Skeletal muscle tissue (tissue), 4 donors: Measurements from ENCODE around the gene ATP6V0C. TPM values are rescaled to one million over a fixed set of nuclear protein-coding genes. Genes with fewer than 3 reads are reported as not detected.

ENCODE experiments used
- H3K27ac ChIP-seq: one replicate; pipeline ENCODE4 v1.7.0; 2013; ENCODE audit warnings: mild to moderate bottlenecking, low read depth, low read length, inconsistent platforms
- H3K27me3 ChIP-seq, 3 donors: one replicate each; pipeline ENCODE4 v1.7.0; 2013; ENCODE audit warnings: low read length in 3 of 3; ENCODE audit not compliant: control insufficient read depth in 3 of 3, insufficient read depth in 3 of 3
- H3K36me3 ChIP-seq, 3 donors: one replicate each; pipeline ENCODE4 v1.7.0; 2013; ENCODE audit warnings: low read length in 3 of 3; ENCODE audit not compliant: control insufficient read depth in 3 of 3, insufficient read depth in 3 of 3
- H3K4me1 ChIP-seq, 3 donors: one replicate each; pipeline ENCODE4 v1.7.0; 2013; ENCODE audit warnings: low read length in 3 of 3, mild to moderate bottlenecking in 3 of 3; ENCODE audit not compliant: control insufficient read depth in 3 of 3, insufficient read depth in 3 of 3
- H3K4me3 ChIP-seq, 3 donors: one replicate each; pipeline ENCODE4 v1.7.0; 2013; ENCODE audit warnings: low read length in 3 of 3
- H3K9ac ChIP-seq, 3 donors: one replicate each; pipeline ENCODE4 v1.7.0; 2013; ENCODE audit warnings: low read length in 3 of 3, mild to moderate bottlenecking in 3 of 3, moderate library complexity in 2 of 3, low read depth in 1 of 3
- H3K9me3 ChIP-seq, 3 donors: one replicate each; pipeline ENCODE4 v1.7.0; 2013; ENCODE audit warnings: low read length in 3 of 3; ENCODE audit not compliant: control insufficient read depth in 3 of 3
- total RNA-seq: library from RNA; depleted of rRNA; stranded (reverse); fragments of >200 nt; gene quantifications from one replicate; pipeline ENCODE4 v1.2.3, GENCODE V29; 2014
- donor health status: Osteomylitis.

ATP6V0C gene
- total RNA-seq, 1 donor from 2014 or later: 12.0 TPM

- Histone ChIP-seq H3K36me3 (peaks cover 2 to 10% (median 10%) of the 10 kb centered on the region in 3 donors), H3K27ac (peak overlapping the region; percentile 98), H3K9me3 (no peaks in the 10 kb centered on the region), H3K4me1 (peaks cover 63 to 68% (median 65%) of the 10 kb centered on the region in 3 donors), H3K9ac (peak overlapping the region; percentile 42 to 74 (median 72)), H3K4me3 (no peak overlapping the region), H3K27me3 (no peaks in the 10 kb centered on the region)
These were observed 4.3 kb downstream of the ATP6V0C start for GRCh38 chr16:2517954-2518605.

- Histone ChIP-seq H3K27me3 (no peaks in the 10 kb centered on the region), H3K9ac (peak overlapping the region; percentile 62 to 74 (median 72)), H3K4me3 (peak overlapping the region in 2 of 3 donors; percentile 29 to 51), H3K9me3 (no peaks in the 10 kb centered on the region), H3K4me1 (peaks cover 61 to 72% (median 62%) of the 10 kb centered on the region in 3 donors), H3K36me3 (peaks cover 10 to 20% (median 16%) of the 10 kb centered on the region in 3 donors), H3K27ac (peak overlapping the region; percentile 98)
These were observed 5.3 kb downstream of the ATP6V0C start for GRCh38 chr16:2518823-2519710.

GRCh38 chr16:2519711-2520080 is 5.9 kb downstream of the ATP6V0C start:
- no peaks in the 10 kb centered on the region for H3K9me3 ChIP-seq
- H3K36me3 ChIP-seq: peaks cover 15 to 25% (median 19%) of the 10 kb centered on the region in 3 donors
- no peaks in the 10 kb centered on the region for H3K27me3 ChIP-seq
- H3K4me3 ChIP-seq: peak overlapping the region; percentile 52 to 70 (median 58)
- H3K9ac ChIP-seq: peak overlapping the region; percentile 40 to 74 (median 62)
- peak overlapping the region; percentile 98 for H3K27ac ChIP-seq
- H3K4me1 ChIP-seq: peaks cover 59 to 71% (median 61%) of the 10 kb centered on the region in 3 donors

GRCh38 chr16:2520097-2520783 is 6.5 kb downstream of the ATP6V0C start, which contains the start of gene AMDHD2:
Gene AMDHD2 (plus strand): TSS chr16:2520371. CDS start chr16:2520459, 88 bp downstream.
- Histone ChIP-seq H3K9ac (peak within 1 kb of the TSS; percentile 76 to 83 (median 78)), H3K9me3 (no peaks in the 10 kb centered on the region), H3K36me3 (peaks cover 16 to 26% (median 19%) of the 10 kb centered on the region in 3 donors), H3K4me1 (peaks cover 54 to 66% (median 55%) of the 10 kb centered on the region in 3 donors), H3K4me3 (peak within 1 kb of the TSS; percentile 72 to 76 (median 73)), H3K27me3 (no peaks in the 10 kb centered on the region), H3K27ac (peak within 1 kb of the TSS; percentile 98)

GRCh38 chr16:2520784-2521531 is 7.2 kb downstream of the ATP6V0C start:
- Histone ChIP-seq H3K36me3 (peaks cover 17 to 26% (median 21%) of the 10 kb centered on the region in 3 donors), H3K9me3 (no peaks in the 10 kb centered on the region), H3K27ac (peak overlapping the region; percentile 47), H3K27me3 (no peaks in the 10 kb centered on the region), H3K4me1 (peaks cover 47 to 58% (median 48%) of the 10 kb centered on the region in 3 donors), H3K4me3 (peak overlapping the region; percentile 72 to 76 (median 73)), H3K9ac (peak overlapping the region; percentile 76 to 83 (median 78))

GRCh38 chr16:2523801-2524231 is 10.1 kb downstream of the ATP6V0C start:
- Histone ChIP-seq H3K9ac (no peak overlapping the region), H3K9me3 (no peaks in the 10 kb centered on the region), H3K4me1 (peaks cover 18 to 30% (median 20%) of the 10 kb centered on the region in 3 donors), H3K27ac (no peak overlapping the region), H3K27me3 (no peaks in the 10 kb centered on the region), H3K36me3 (peaks cover 31 to 32% (median 32%) of the 10 kb centered on the region in 3 donors), H3K4me3 (no peak overlapping the region)

GRCh38 chr16:2524339-2524938 is 10.7 kb downstream of the ATP6V0C start:
- Histone ChIP-seq H3K4me3 (no peak overlapping the region), H3K27me3 (no peaks in the 10 kb centered on the region), H3K9me3 (no peaks in the 10 kb centered on the region), H3K4me1 (peaks cover 12 to 24% (median 13%) of the 10 kb centered on the region in 3 donors), H3K27ac (no peak overlapping the region), H3K36me3 (peaks cover 32 to 38% (median 34%) of the 10 kb centered on the region in 3 donors), H3K9ac (no peak overlapping the region)

- Histone ChIP-seq H3K9ac (no peak overlapping the region), H3K9me3 (no peaks in the 10 kb centered on the region), H3K4me3 (no peak overlapping the region), H3K27ac (no peak overlapping the region), H3K27me3 (no peaks in the 10 kb centered on the region), H3K4me1 (peaks cover 5 to 23% (median 10%) of the 10 kb centered on the region in 3 donors), H3K36me3 (peaks cover 34 to 44% (median 42%) of the 10 kb centered on the region in 3 donors)
These were observed 12.4 kb downstream of the ATP6V0C start for GRCh38 chr16:2526135-2526534.
